ENCODE results near the gene NCK2. TPM values are rescaled to one million over a fixed set of nuclear protein-coding genes. Genes with fewer than 3 reads are reported as not detected.

Gene NCK2
- total RNA-seq, 4 donors from 2014 or later: 56.1 to 69.6 (median 58.7) TPM

DNA sequence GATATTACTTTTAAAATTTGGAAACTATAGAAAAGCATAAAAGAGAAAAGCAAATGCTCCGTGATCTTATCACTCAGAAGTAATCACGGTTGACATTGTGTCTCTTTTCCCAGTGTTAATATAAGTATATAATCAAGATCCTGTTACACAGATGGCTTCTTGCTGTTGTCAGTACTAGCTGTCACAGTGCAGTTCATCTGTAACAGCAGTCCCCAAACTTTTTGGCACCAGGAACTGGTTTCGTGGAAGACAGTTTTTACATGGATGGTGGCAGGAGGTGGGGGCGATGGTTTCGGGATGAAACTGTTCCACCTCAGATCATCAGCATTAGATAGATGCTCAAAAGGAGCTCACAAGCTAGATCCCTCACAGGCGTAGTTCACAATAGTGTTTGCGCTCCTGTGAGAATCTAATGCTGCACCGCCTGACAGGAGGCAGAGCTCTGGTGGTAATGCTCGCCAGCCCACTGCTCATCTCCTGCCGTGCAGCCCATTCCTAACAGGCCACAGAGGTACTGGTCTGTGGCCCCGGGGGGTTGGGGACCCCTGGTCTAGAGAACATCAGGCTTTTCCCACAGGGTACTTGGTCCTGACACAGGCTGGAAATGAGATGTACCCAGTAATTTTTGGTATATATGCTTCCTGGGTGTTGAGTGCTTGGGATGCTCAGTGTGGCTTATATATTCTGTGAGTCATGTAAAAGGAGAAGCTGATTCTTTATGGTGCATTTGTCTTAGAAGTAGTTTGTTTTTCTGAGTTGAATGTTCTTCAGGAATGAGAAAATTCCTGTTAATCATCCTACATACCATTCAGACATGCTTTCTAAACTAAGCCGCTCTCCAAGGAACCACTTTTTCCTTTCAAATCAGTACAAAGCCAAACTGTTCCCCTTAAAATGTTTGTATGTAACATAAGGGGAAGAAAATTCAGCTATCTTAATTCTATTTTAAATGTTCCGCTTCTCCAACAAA is 121.8 kb downstream of the NCK2 start:
- H3K4me3 ChIP-seq (ENCODE audit: low read depth, poor library complexity, severe bottlenecking): no peak overlapping the region
- intact Hi-C loops (cut with DNase I; ENCODE audit: low total_unique reads): no loop called here
- TF ChIP-seq, protein P1, sequence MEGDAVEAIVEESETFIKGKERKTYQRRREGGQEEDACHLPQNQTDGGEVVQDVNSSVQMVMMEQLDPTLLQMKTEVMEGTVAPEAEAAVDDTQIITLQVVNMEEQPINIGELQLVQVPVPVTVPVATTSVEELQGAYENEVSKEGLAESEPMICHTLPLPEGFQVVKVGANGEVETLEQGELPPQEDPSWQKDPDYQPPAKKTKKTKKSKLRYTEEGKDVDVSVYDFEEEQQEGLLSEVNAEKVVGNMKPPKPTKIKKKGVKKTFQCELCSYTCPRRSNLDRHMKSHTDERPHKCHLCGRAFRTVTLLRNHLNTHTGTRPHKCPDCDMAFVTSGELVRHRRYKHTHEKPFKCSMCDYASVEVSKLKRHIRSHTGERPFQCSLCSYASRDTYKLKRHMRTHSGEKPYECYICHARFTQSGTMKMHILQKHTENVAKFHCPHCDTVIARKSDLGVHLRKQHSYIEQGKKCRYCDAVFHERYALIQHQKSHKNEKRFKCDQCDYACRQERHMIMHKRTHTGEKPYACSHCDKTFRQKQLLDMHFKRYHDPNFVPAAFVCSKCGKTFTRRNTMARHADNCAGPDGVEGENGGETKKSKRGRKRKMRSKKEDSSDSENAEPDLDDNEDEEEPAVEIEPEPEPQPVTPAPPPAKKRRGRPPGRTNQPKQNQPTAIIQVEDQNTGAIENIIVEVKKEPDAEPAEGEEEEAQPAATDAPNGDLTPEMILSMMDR (IDR thresholded peaks at IDR 0.05): no peak
- TF ChIP-seq POLR2A (IDR thresholded peaks at IDR 0.05): no peak
- 83 to 93% methylated on average over 13 of the region's 13 CpGs for WGBS, 2 donors
- peak in 1 of 2 donors; percentile 66 for DNase-seq (ENCODE audit: low spot score in 2 of 2)

DNA sequence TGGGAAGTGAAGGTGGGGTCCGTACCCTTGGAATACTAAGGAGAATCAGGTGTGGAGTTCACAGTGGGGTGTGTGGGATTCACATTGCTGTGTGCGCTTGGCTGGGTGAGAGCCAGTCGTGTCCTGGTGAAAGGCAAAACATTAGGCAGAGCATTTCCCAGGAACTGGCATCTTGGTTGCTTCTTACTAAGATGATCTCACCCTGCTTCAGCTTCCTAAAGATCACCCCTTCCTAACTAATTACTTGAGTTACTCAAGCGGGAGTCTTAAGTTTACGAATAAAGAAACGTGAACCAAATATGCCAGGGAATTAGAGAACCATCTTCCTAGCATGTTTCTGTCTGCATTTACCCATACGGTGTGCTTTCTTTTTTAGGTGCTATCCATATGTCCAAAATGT is 122.9 kb downstream of the NCK2 start:
- TF ChIP-seq POLR2A (IDR thresholded peaks at IDR 0.05): no peak
- TF ChIP-seq, protein P1 (IDR thresholded peaks at IDR 0.05): no peak

DNA sequence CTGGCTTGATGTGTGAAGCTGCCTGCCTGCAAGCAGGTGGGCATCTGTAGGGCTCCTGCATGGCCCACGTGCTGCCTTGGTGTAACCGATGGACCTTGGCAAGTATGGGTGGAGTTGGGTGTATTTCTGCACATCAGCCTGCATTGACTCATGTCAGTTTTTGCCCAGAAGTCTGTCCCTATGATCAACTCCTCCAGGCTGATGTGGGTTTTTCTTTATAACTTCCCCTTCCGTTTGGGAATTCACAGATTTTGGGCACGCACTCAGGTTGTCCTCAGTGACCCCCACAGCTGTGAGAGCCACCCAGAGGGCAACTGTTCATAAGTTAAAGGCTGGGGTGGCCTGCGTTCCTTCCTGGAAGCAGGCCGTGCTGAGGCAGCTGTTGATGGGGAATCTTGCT is 123.3 kb downstream of the NCK2 start:
- DNase-seq (ENCODE audit: low spot score in 2 of 2): no peak
- intact Hi-C loops (cut with DNase I; ENCODE audit: low total_unique reads): no loop called here
- TF ChIP-seq, protein P1 (IDR thresholded peaks at IDR 0.05): no peak
- no peak for TF ChIP-seq POLR2A (IDR thresholded peaks at IDR 0.05)
- no peak overlapping the region for H3K4me3 ChIP-seq (ENCODE audit: low read depth, poor library complexity, severe bottlenecking)
- 22 to 26% methylated on average over 6 of the region's 6 CpGs for WGBS, 2 donors

More for the DNA sequence above, 122.9 kb downstream of the NCK2 start:
- no peak for DNase-seq (ENCODE audit: low spot score in 2 of 2)
- intact Hi-C loops (cut with DNase I; ENCODE audit: low total_unique reads): no loop called here
- H3K4me3 ChIP-seq (ENCODE audit: low read depth, poor library complexity, severe bottlenecking): no peak overlapping the region
- WGBS, 2 donors: 76 to 79% methylated on average over 7 of the region's 7 CpGs

DNA sequence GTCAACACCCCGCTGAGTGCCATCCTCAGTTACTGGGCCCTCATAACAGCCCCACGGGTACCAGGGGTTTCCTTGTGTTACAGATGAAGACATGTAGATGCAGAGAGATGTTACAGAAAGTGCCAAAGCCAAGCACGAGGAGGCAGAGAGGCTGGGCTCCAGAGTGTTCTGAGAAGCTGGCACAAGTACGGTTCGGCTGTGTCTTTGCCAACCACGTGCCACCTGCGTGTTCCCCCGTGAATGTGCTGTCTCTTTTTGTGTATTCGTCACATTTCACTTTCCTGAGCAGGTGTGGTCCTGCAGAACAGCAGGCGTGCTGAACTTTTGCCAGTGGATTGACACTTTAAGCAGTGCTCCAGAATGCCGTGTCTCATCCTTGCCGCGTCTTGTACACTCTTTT is 124.6 kb downstream of the NCK2 start:
- intact Hi-C loops (cut with DNase I; ENCODE audit: low total_unique reads): no loop called here
- 62 to 73% methylated on average over 13 of the region's 13 CpGs for WGBS, 2 donors
- TF ChIP-seq, protein P1 (IDR thresholded peaks at IDR 0.05): no peak
- TF ChIP-seq POLR2A (IDR thresholded peaks at IDR 0.05): no peak
- H3K4me3 ChIP-seq (ENCODE audit: low read depth, poor library complexity, severe bottlenecking): no peak overlapping the region
- DNase-seq (ENCODE audit: low spot score in 2 of 2): peak; percentile 55 to 83

DNA sequence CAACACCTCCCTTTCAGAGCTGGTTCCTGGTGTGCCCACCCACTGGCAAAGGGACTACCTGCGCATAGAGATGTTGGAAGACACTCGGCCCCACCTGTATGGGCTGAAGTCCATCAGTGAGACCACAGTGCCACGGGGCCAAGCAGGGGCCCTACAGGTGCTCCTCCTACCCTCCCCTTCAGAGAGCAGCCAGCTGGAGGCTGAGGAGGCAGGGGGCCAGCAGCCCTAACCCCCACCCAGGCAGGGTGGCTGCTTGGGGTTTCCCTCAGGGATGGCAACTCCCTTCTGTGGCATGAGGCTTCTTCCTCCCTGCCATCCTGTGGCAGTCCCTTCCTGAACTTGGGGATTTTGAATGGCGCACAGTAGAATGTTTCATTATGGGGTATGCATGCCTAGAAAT is 125.3 kb downstream of the NCK2 start:
- no peak overlapping the region for H3K4me3 ChIP-seq (ENCODE audit: low read depth, poor library complexity, severe bottlenecking)
- DNase-seq (ENCODE audit: low spot score in 2 of 2): no peak
- intact Hi-C loops (cut with DNase I; ENCODE audit: low total_unique reads): loop anchor here (10.0 kb wide), 1 partner anchor 115 kb away; no protein-coding TSS in a partner anchor
- WGBS, 2 donors: 85 to 89% methylated on average over 4 of the region's 4 CpGs
- TF ChIP-seq, protein P1 (IDR thresholded peaks at IDR 0.05): no peak
- no peak for TF ChIP-seq POLR2A (IDR thresholded peaks at IDR 0.05)
